Breast epithelium (tissue), 4 donors: ENCODE measurements around the gene PHACTR3. TPM values are rescaled to one million over a fixed set of nuclear protein-coding genes. Genes with fewer than 3 reads are reported as not detected.

Source experiments
- DNase-seq, 2 donors: peaks; one replicate each; pipeline ENCODE4 v3.0.0-alpha.2; 2019; ENCODE audit warnings: low spot score in 2 of 2
- H3K27ac ChIP-seq, 2 donors: fragments of 200-600 bp; sonication (generic) in 1 of 2; one replicate each; pipeline ENCODE4 v1.5.1; 2016 to 2019; ENCODE audit warnings: mild to moderate bottlenecking in 1 of 2
- H3K27me3 ChIP-seq, 2 donors: fragments of 200-600 bp; sonication (generic) in 1 of 2; one replicate each; pipeline versions ENCODE4 v1.5.1 to v1.6.0; 2017 to 2019; ENCODE audit warnings: control low read depth in 1 of 2, mild to moderate bottlenecking in 1 of 2
- H3K36me3 ChIP-seq: fragments of 200-600 bp; one replicate; pipeline ENCODE4 v1.5.1; 2019
- H3K4me1 ChIP-seq, 2 donors: fragments of 200-600 bp; sonication (generic); one replicate each; pipeline ENCODE4 v1.5.1; 2016 to 2019; ENCODE audit warnings: control low read depth in 1 of 2
- H3K4me3 ChIP-seq, 3 donors: fragments of 200-600 bp; sonication (generic); 1 replicate in 2 of 3; 2 replicates in 1 of 3; pipeline ENCODE4 v1.5.1; 2016 to 2019; ENCODE audit warnings: mild to moderate bottlenecking in 3 of 3, moderate library complexity in 2 of 3
- H3K9me3 ChIP-seq, 2 donors: fragments of 200-600 bp; sonication (generic) in 1 of 2; one replicate each; pipeline ENCODE4 v1.5.1; 2016 to 2019; ENCODE audit warnings: control low read depth in 1 of 2
- CTCF ChIP-seq, 3 donors: fragments of 450-650 bp; IDR thresholded peaks; one replicate each; pipeline ENCODE4 v1.5.1; 2016 to 2017; ENCODE audit warnings: antibody characterized with exemption in 3 of 3, mild to moderate bottlenecking in 3 of 3, moderate library complexity in 3 of 3
- POLR2A ChIP-seq: fragments of 450-650 bp; IDR thresholded peaks from one replicate; pipeline ENCODE4 v1.6.1; 2016; ENCODE audit warnings: antibody characterized with exemption, mild to moderate bottlenecking, moderate library complexity
- POLR2AphosphoS5 ChIP-seq, 3 donors: sonication (generic); formaldehyde crosslinking; IDR thresholded peaks; one replicate each; pipeline ENCODE4 v1.6.1; 2017; ENCODE audit warnings: antibody characterized with exemption in 3 of 3
- intact Hi-C: fragments of 100-400 bp; cut with DNase I; formaldehyde crosslinking; loops from one replicate; pipeline ENCODE4 v1.15.1; 2023; ENCODE audit warnings: low total_unique reads
- total RNA-seq, 3 donors: library from RNA; depleted of rRNA; stranded (reverse); fragments of >200 nt; gene quantifications; one replicate each; pipeline ENCODE4 v1.1.0, GENCODE V29; 2016

Gene PHACTR3
- total RNA-seq, 3 donors from 2014 or later, result 0.16 to 0.33 (median 0.29) TPM

GRCh38 chr20:59676126-59676850, 71.9 kb downstream of the PHACTR3 start:
- no peaks in the 10 kb centered on the region for H3K36me3 ChIP-seq

GRCh38 chr20:59676851-59677182, 72.5 kb downstream of the PHACTR3 start:
- Histone ChIP-seq H3K27me3 (peaks cover 0 to 57% of the 10 kb centered on the region in 2 donors), H3K36me3 (no peaks in the 10 kb centered on the region), H3K4me3 (no peak overlapping the region), H3K4me1 (no peaks in the 10 kb centered on the region), H3K27ac (no peak overlapping the region), H3K9me3 (no peaks in the 10 kb centered on the region)
- intact Hi-C loops, result no loop called here
- TF ChIP-seq POLR2A (no peak), CTCF (IDR thresholded peaks at IDR 0.05) (no peak), POLR2AphosphoS5 (IDR thresholded peaks at IDR 0.05) (no peak)
- DNase-seq, result no peak

More at GRCh38 chr20:59676126-59676850, 71.9 kb downstream of the PHACTR3 start:
- Histone ChIP-seq H3K4me3 (no peak overlapping the region), H3K9me3 (no peaks in the 10 kb centered on the region), H3K27me3 (peaks cover 0 to 57% of the 10 kb centered on the region in 2 donors), H3K4me1 (no peaks in the 10 kb centered on the region), H3K27ac (no peak overlapping the region)
- no peak for TF ChIP-seq POLR2AphosphoS5 (IDR thresholded peaks at IDR 0.05)
- no peak for TF ChIP-seq CTCF (IDR thresholded peaks at IDR 0.05)
- TF ChIP-seq POLR2A, result no peak
- no peak for DNase-seq
- intact Hi-C loops, result no loop called here

- no peak overlapping the region for H3K4me3 ChIP-seq
- no peak overlapping the region for H3K27ac ChIP-seq
- no peak for DNase-seq
- H3K4me1 ChIP-seq, result no peaks in the 10 kb centered on the region
- no peaks in the 10 kb centered on the region for H3K36me3 ChIP-seq
- intact Hi-C loops, result no loop called here
- peaks cover 0 to 57% of the 10 kb centered on the region in 2 donors for H3K27me3 ChIP-seq
- TF ChIP-seq POLR2A (no peak), POLR2AphosphoS5 (IDR thresholded peaks at IDR 0.05) (no peak), CTCF (IDR thresholded peaks at IDR 0.05) (no peak)
- no peaks in the 10 kb centered on the region for H3K9me3 ChIP-seq
Observed at GRCh38 chr20:59677586-59677985, 73.2 kb downstream of the PHACTR3 start.

GRCh38 chr20:59678288-59678687, 73.9 kb downstream of the PHACTR3 start:
- Histone ChIP-seq H3K4me3 (no peak overlapping the region), H3K9me3 (no peaks in the 10 kb centered on the region), H3K36me3 (no peaks in the 10 kb centered on the region), H3K27ac (no peak overlapping the region), H3K4me1 (no peaks in the 10 kb centered on the region), H3K27me3 (peaks cover 0 to 56% of the 10 kb centered on the region in 2 donors)
- DNase-seq, result no peak
- no peak for TF ChIP-seq POLR2AphosphoS5 (IDR thresholded peaks at IDR 0.05)
- TF ChIP-seq POLR2A, result no peak
- no peak for TF ChIP-seq CTCF (IDR thresholded peaks at IDR 0.05)
- intact Hi-C loops, result no loop called here

- peaks cover 0 to 49% of the 10 kb centered on the region in 2 donors for H3K27me3 ChIP-seq
- H3K36me3 ChIP-seq, result no peaks in the 10 kb centered on the region
- intact Hi-C loops, result no loop called here
- TF ChIP-seq CTCF (IDR thresholded peaks at IDR 0.05) (no peak), POLR2AphosphoS5 (IDR thresholded peaks at IDR 0.05) (no peak), POLR2A (no peak)
- H3K27ac ChIP-seq, result no peak overlapping the region
- no peak overlapping the region for H3K4me3 ChIP-seq
- no peaks in the 10 kb centered on the region for H3K4me1 ChIP-seq
- DNase-seq, result no peak
- no peaks in the 10 kb centered on the region for H3K9me3 ChIP-seq
Observed at GRCh38 chr20:59678951-59679350, 74.6 kb downstream of the PHACTR3 start.
